Endothelial cell of umbilical vein (primary cell): ENCODE measurements around the gene LMO1. TPM values are rescaled to one million over a fixed set of nuclear protein-coding genes. Genes with fewer than 3 reads are reported as not detected.

ENCODE experiments used
- BruUV-seq: library from RNA; stranded (reverse); fragments of 400-500 nt; replicated peaks from 2 replicates; lab custom pipeline; 2021; lab: Mats Ljungman, UMichigan
- CTCF ChIA-PET: fragments of 300-600, 350-600 bp; sonication (Branson Sonifier 250); formaldehyde crosslinking; loops from one replicate; lab custom pipeline; 2021; ENCODE audit warnings: antibody characterized with exemption, inconsistent platforms; lab: Charles Lee
- POLR2A ChIA-PET: fragments of 300-600, 350-600 bp; sonication (Branson Sonifier 250); formaldehyde crosslinking; loops from one replicate; lab custom pipeline; 2021; ENCODE audit warnings: antibody characterized with exemption, inconsistent platforms; lab: Charles Lee
- DNase-seq: peaks from one replicate; pipeline ENCODE4 v3.0.0-alpha.2; 2011; ENCODE audit warnings: low read depth, low spot score
- FAIRE-seq: peaks from 2 replicates; lab custom pipeline; 2011; peaks lifted over from hg19 to GRCh38; lab: Jason Lieb, UNC
- H2AFZ ChIP-seq: 2 replicates; pipeline ENCODE4 v1.6.0; 2012; ENCODE audit warnings: low read depth, low read length, control low read depth, inconsistent platforms
- H3K27ac ChIP-seq: 2 replicates; pipeline ENCODE4 v1.5.1; 2011; ENCODE audit warnings: low read depth, mild to moderate bottlenecking, control low read depth, low read length, moderate library complexity; ENCODE audit not compliant: insufficient read depth
- H3K27me3 ChIP-seq, 2 experiments: 2 replicates each; pipeline versions ENCODE4 v1.6.0 to v1.6.1; 2011; ENCODE audit warnings: low read length in 2 of 2, mixed read lengths in 1 of 2; ENCODE audit not compliant: control insufficient read depth in 2 of 2, insufficient read depth in 2 of 2
- H3K36me3 ChIP-seq, 2 experiments: 2 replicates in 1 of 2; 3 replicates in 1 of 2; pipeline ENCODE4 v1.5.1; 2011; ENCODE audit warnings: low read length in 2 of 2, mild to moderate bottlenecking in 1 of 2, moderate library complexity in 1 of 2; ENCODE audit not compliant: control insufficient read depth in 2 of 2, insufficient read depth in 2 of 2; ENCODE audit errors: extremely low read depth in 1 of 2
- H3K4me1 ChIP-seq: 3 replicates; pipeline ENCODE4 v1.5.1; 2011; ENCODE audit warnings: mild to moderate bottlenecking, low read length; ENCODE audit not compliant: control insufficient read depth, insufficient read depth; ENCODE audit errors: extremely low read depth
- H3K4me2 ChIP-seq: 2 replicates; pipeline ENCODE4 v1.6.1; 2011; ENCODE audit warnings: low read length, control low read depth, mixed read lengths; ENCODE audit not compliant: insufficient read depth
- H3K4me3 ChIP-seq, 3 experiments: fragments of 200-600 bp in 1 of 3; sonication (generic), shearing (Covaris generic) in 1 of 3; replicated peaks in 1 of 3; 2 replicates each; pipeline ENCODE4 v1.5.1; 2011 to 2016; ENCODE audit warnings: control low read depth in 3 of 3, low read length in 3 of 3, mild to moderate bottlenecking in 2 of 3, inconsistent platforms in 1 of 3, low read depth in 1 of 3, moderate library complexity in 1 of 3; ENCODE audit not compliant: insufficient read depth in 1 of 3
- H3K79me2 ChIP-seq: 2 replicates; pipeline ENCODE4 v1.6.0; 2012; ENCODE audit warnings: low read length, inconsistent platforms; ENCODE audit not compliant: control insufficient read depth, insufficient read depth
- H3K9ac ChIP-seq: replicated peaks from 2 replicates; pipeline ENCODE3; 2011; ENCODE audit warnings: low read length, control low read depth; ENCODE audit not compliant: insufficient read depth; ENCODE audit errors: extremely low read depth
- H3K9me1 ChIP-seq: replicated peaks from 3 replicates; pipeline ENCODE4 v1.6.0; 2011; ENCODE audit warnings: mild to moderate bottlenecking, low read length; ENCODE audit not compliant: control insufficient read depth, insufficient read depth; ENCODE audit errors: extremely low read depth
- H3K9me3 ChIP-seq: replicated peaks from 2 replicates; pipeline ENCODE4 v1.5.1; 2012; ENCODE audit warnings: low read length, inconsistent platforms; ENCODE audit not compliant: control insufficient read depth, insufficient read depth
- H4K20me1 ChIP-seq: replicated peaks from 2 replicates; pipeline ENCODE3; 2011; ENCODE audit warnings: mild to moderate bottlenecking, low read length; ENCODE audit not compliant: control insufficient read depth, insufficient read depth; ENCODE audit errors: extremely low read depth
- EZH2 ChIP-seq: IDR thresholded peaks from 2 replicates; pipeline ENCODE4 v1.6.1; 2012; ENCODE audit warnings: borderline replicate concordance, low read depth, mild to moderate bottlenecking, moderate library complexity, low read length, inconsistent platforms; ENCODE audit not compliant: severe bottlenecking
- dilution Hi-C: fragments of 300-500 bp; cut with MboI; formaldehyde crosslinking; loops from one replicate; pipeline ENCODE4 v1.15.0; 2019; ENCODE audit warnings: low sequenced_read_pairs; ENCODE audit not compliant: extremely low pct_ligation_motif_present
- intact Hi-C: fragments of 100-400 bp; cut with micrococcal nuclease; formaldehyde crosslinking; loops from one replicate; pipeline ENCODE4 v1.10.0; 2022
- polyA plus RNA-seq, 4 experiments: library from polyadenylated mRNA; depleted of rRNA in 3 of 4; stranded (reverse) in 3 of 4; unstranded in 1 of 4; fragments of >200 nt; gene quantifications; 2 replicates each; pipeline versions ENCODE4 v1.2.1 to v1.2.3, GENCODE V29; 2011 to 2012; ENCODE audit warnings: missing spikeins in 1 of 4
- total RNA-seq: library from RNA; stranded (reverse); gene quantifications from 2 replicates; pipeline ENCODE4 v1.2.3, GENCODE V29; 2021
- TF ChIP-seq, protein P1 (sequence below), 2 donors: IDR thresholded peaks; 1 replicate in 1 of 2; 2 replicates in 1 of 2; pipeline ENCODE4 v1.5.1; 2011; ENCODE audit warnings: low read length in 2 of 2, mild to moderate bottlenecking in 2 of 2, moderate library complexity in 2 of 2, control low read depth in 1 of 2, inconsistent platforms in 1 of 2, low read depth in 1 of 2; ENCODE audit not compliant: insufficient read depth in 1 of 2; ENCODE audit errors: extremely low read depth in 1 of 2

LMO1 gene
- total and polyA plus RNA-seq, 2 donors (not counting 3 experiments of a cell fraction or from before 2014, with no cell fraction given): not detected

DNA sequence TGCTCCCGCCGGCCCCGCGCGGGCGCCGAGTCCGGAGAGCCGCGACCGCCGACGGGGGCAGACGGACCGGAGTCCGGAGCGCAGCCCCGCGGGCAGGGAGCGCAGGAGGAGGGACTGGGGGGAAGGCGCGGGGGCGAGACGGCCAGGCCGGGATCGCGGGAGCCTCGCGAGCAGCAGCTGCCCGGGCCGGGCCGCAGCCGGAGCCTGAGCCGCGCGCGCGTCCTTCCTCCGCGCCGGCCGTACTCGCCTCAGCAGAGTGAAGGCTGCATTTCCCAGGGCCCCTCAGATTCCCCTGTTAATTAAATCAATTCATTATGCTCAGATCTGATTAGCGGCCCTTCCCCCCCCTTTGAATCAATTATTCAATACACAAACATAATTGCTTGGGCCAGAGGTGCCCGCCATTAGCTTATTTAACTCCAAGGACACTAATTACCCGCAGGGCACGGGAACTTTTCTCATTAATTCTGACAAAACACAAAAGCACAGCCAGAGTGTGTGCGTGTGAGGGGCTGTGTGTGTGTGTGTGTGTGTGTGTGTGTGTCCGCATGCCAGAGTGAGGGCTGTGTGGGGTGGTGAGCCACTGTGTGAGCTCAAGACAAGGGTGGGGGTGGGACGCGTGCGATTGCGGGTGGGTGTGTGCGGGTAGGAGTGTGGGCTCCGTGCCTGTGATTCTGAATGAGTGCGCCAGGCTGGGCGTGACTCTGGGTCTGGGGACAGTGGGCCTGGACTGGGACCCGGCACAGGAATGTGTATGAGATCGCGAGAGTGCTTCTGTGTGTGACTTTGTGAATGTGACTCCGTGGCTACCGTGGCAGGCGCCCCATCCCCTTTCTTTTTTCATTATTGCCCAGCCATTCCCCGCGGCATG, 5.1 kb upstream of the LMO1 start:
- DNase-seq: no peak
- intact Hi-C loops: no loop called here
- Histone ChIP-seq H3K9me3 (no peaks in the 10 kb centered on the region), H4K20me1 (no peaks in the 10 kb centered on the region), H3K9ac (no peak overlapping the region), H3K79me2 (no peaks in the 10 kb centered on the region), H3K9me1 (no peaks in the 10 kb centered on the region), H3K4me1 (peaks cover 9% of the 10 kb centered on the region), H3K4me3 (peak overlapping the region in 1 of 3 experiments; percentile 14), H3K36me3 (no peaks in the 10 kb centered on the region), H3K27me3 (peaks cover 38 to 40% of the 10 kb centered on the region in 2 experiments), H2AFZ (peak overlapping the region; percentile 67), H3K27ac (no peak overlapping the region), H3K4me2 (peak overlapping the region; percentile 40)
- dilution Hi-C loops: no loop called here
- ChIA-PET POLR2A (no interaction called here), CTCF (interaction anchor here (1.9 kb wide), 1 partner anchor 76 kb away, joined by 6 read pairs; no protein-coding TSS in a partner anchor)
- BruUV-seq: no TSS peak
- peak; percentile 19 for TF ChIP-seq EZH2
- TF ChIP-seq, protein P1, sequence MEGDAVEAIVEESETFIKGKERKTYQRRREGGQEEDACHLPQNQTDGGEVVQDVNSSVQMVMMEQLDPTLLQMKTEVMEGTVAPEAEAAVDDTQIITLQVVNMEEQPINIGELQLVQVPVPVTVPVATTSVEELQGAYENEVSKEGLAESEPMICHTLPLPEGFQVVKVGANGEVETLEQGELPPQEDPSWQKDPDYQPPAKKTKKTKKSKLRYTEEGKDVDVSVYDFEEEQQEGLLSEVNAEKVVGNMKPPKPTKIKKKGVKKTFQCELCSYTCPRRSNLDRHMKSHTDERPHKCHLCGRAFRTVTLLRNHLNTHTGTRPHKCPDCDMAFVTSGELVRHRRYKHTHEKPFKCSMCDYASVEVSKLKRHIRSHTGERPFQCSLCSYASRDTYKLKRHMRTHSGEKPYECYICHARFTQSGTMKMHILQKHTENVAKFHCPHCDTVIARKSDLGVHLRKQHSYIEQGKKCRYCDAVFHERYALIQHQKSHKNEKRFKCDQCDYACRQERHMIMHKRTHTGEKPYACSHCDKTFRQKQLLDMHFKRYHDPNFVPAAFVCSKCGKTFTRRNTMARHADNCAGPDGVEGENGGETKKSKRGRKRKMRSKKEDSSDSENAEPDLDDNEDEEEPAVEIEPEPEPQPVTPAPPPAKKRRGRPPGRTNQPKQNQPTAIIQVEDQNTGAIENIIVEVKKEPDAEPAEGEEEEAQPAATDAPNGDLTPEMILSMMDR (IDR thresholded peaks at IDR 0.05; ENCODE audit: extremely low read depth in 1 of 2, insufficient read depth in 1 of 2, low read depth in 1 of 2, low read length in 2 of 2): no peak
- no peak for FAIRE-seq
